Spleen (tissue), 7 donors: ENCODE results near the gene MAPK1.

Source experiments
- POLR2A ChIP-seq, 3 donors: fragments of 450-650 bp; IDR thresholded peaks; one replicate each; pipeline ENCODE4 v1.5.1; 2017; ENCODE audit warnings: antibody characterized with exemption in 3 of 3, mild to moderate bottlenecking in 1 of 3
- POLR2AphosphoS5 ChIP-seq, 3 donors: sonication (generic); formaldehyde crosslinking; IDR thresholded peaks; one replicate each; pipeline ENCODE4 v1.5.1; 2017; ENCODE audit warnings: antibody characterized with exemption in 3 of 3
- TF ChIP-seq, protein P1 (sequence below), 11 experiments: fragments of 200-600 bp in 7 of 11; fragments of 450-650 bp in 4 of 11; sonication (generic) in 4 of 11; IDR thresholded peaks in 8 of 11; conservative IDR thresholded peaks in 3 of 11; 1 replicate in 7 of 11; 2 replicates in 4 of 11; pipeline versions ENCODE4 v1.4.0 to v1.8.0; 2016 to 2021; ENCODE audit warnings: antibody characterized with exemption in 11 of 11, inconsistent platforms in 4 of 11, mild to moderate bottlenecking in 1 of 11
- donor health status: DM: no; HTN: no; CAD: no; lungs with moderate emphysema.
- donor health status: DM: no; HTN: no; CAD: no.
- donor health status: DM: no; HTN: no; CAD: no.

DNA sequence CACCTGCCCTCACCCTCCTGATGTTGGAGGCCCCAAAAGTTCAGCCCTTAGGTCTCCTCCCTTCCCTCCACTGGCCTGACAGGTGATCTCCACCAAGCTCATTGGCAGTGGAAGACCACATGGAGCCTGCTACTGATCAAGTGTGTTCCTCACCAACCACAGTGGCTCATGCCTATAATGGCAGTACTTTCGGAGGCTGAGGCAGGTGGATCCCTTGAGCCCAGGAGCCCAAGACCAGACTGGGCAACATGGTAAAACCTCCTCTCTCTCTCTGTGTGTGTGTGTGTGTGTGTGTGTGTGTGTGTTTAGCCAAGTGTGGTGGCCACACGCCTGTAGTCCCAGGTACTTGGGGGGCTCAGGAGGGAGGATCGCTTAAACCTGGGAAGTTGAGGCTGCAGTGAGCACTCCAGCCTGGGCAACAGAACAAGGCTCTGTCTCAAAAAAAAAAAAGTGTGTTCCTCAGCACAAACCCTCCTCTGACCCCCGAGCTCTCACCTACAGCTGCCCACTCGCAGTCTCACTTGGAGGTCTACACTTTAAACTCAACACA lies 127.5 kb downstream of the MAPK1 start:
- TF ChIP-seq, protein P1, sequence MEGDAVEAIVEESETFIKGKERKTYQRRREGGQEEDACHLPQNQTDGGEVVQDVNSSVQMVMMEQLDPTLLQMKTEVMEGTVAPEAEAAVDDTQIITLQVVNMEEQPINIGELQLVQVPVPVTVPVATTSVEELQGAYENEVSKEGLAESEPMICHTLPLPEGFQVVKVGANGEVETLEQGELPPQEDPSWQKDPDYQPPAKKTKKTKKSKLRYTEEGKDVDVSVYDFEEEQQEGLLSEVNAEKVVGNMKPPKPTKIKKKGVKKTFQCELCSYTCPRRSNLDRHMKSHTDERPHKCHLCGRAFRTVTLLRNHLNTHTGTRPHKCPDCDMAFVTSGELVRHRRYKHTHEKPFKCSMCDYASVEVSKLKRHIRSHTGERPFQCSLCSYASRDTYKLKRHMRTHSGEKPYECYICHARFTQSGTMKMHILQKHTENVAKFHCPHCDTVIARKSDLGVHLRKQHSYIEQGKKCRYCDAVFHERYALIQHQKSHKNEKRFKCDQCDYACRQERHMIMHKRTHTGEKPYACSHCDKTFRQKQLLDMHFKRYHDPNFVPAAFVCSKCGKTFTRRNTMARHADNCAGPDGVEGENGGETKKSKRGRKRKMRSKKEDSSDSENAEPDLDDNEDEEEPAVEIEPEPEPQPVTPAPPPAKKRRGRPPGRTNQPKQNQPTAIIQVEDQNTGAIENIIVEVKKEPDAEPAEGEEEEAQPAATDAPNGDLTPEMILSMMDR (IDR thresholded peaks at IDR 0.05 in 8 of 11, conservative IDR thresholded peaks at IDR 0.05 in 3 of 11) = no peak
- TF ChIP-seq POLR2AphosphoS5 (IDR thresholded peaks at IDR 0.05) (no peak), POLR2A (IDR thresholded peaks at IDR 0.05) (no peak)
